NCI-H146 (cell line): ENCODE data around the gene MGAT5B.

Source experiments
- DNase-seq: peaks from one replicate; lab custom pipeline; 2025; lab: John Stamatoyannopoulos, UW

The MGAT5B gene

DNA sequence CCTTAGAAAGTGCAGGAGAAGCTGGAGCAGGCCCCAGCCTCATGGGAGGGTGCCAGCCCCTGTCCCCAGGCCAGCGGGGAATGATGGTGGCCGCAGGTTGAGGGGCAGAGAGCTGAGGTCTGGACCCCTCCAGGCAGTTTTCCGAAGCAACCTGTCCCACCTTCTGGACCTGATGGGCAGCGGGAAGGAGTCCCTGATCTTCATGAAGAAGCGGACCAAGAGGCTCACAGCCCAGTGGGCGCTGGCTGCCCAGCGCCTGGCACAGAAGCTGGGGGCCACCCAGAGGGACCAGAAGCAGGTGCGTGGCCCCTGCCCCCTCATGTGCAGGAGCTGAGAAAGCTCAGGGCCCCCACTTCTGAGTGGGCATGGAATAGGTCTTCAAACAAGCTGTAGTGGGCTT, 36.8 kb downstream of the MGAT5B start:
- DNase-seq, result no peak

- no peak for DNase-seq
Measured at GRCh38 chr17:76905836-76906235, 37.6 kb downstream of the MGAT5B start.

DNA sequence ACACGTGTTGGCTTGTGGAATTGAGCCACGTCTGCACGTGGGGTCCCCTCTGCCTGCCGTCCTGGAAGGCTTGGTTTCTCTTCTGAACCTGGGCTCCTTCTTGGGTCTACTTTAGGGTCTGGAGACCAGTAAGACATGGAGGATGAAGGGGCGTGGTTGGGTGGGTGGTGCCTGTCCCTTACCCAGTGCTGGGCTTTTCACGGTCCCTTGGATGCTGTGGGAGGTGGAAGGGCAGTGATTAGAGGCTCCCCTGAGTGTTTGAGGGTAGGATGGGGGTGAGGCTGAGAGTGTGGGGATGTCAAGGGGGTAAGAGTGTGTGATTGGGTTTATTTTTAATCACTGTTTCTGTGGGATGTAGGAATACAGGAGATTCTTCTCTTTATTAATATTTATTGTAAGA, 38.3 kb downstream of the MGAT5B start:
- DNase-seq, result no peak

DNA sequence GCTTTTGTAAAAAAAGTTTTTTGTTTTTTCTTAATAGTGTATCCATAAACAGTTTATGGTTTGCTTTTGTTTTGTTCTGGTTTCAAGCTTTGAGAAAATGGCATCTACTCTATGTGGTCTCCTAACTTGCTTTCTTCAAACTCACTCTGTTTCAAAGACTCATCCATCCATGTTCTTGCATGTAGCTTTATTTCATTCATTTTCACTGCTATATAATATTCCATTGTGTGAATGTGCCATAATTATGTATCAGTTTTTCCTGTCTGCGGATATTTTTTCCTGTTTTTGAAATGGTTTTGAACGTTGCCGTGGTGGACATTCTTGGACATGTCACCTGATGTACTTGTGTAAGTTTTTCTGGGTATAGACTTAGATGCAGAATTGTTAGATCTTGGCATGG, 39.1 kb downstream of the MGAT5B start:
- no peak for DNase-seq

GRCh38 chr17:76909971-76910760, 42.0 kb downstream of the MGAT5B start:
- DNase-seq, result no peak

DNA sequence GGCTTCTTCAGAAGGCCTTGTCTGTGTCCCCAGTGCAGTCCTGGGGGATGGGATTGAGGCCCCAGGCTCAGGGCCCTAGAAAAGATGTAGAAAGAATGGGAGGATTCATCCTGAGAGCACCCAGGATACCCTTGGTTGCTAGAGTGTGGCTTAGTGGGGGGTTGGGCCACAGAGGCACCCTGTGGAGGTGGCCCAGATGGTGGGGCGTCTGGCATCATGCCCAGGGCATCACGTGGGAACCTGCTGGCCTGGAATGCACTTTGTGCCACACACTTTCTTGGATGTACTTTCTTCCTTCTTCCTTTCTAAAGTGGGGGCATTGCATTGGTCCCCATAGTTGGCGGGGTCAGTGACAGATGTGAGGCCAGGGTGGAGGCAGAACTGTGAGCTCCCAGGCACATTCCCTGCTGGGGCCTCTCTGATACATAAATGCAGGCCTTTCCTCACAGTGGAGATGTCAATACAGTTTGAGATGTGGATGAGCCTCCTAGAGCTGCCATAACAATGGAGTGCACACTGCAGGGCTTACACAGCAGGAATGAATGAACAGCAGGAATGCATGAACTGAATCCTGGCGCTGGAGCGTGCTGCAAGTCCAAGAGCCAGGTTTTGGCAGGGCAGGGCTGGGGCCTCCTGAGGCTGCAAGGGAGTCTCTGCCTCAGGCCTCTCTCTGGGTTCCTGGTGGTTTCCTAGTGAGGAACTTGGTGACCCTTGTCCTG, 43.3 kb downstream of the MGAT5B start:
- DNase-seq, result peak; percentile 21

DNA sequence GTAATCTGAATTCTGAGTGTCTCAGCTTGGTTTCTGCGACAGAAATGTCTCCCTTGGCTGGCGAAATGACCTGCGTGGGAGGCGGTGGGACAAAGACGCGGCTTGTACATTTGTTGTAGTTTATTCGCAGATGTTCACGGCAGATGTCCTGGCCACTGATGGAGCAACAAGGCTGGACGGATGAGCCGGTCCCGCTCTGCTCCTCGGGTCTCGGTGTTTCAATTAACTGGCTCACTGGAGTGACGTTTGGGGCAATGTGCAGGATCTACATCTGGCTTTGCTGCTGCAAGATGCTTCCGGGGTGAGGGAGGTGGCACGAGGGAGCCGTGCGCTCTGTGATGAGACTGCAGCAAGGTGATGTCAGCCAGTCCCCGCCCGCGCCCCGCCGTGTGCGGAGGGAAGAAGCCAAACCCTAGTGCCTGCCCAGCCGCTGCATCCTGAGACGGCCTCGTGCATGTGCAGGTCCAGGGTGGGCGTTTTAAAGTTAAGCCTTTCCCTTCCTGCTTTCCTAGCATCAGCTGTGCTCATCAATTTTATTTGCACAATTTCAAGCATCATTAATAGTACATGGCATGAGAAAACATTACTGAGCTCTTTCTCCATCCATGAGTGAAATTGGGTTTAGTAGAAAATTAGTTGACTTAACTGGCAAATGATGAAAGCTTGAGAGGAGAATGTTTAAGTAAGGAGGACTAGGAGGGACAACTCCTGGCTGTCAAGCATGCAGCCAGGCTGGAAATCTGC, 44.4 kb downstream of the MGAT5B start:
- no peak for DNase-seq

GRCh38 chr17:76914937-76915336, 46.7 kb downstream of the MGAT5B start:
- peak; percentile 26 for DNase-seq

DNA sequence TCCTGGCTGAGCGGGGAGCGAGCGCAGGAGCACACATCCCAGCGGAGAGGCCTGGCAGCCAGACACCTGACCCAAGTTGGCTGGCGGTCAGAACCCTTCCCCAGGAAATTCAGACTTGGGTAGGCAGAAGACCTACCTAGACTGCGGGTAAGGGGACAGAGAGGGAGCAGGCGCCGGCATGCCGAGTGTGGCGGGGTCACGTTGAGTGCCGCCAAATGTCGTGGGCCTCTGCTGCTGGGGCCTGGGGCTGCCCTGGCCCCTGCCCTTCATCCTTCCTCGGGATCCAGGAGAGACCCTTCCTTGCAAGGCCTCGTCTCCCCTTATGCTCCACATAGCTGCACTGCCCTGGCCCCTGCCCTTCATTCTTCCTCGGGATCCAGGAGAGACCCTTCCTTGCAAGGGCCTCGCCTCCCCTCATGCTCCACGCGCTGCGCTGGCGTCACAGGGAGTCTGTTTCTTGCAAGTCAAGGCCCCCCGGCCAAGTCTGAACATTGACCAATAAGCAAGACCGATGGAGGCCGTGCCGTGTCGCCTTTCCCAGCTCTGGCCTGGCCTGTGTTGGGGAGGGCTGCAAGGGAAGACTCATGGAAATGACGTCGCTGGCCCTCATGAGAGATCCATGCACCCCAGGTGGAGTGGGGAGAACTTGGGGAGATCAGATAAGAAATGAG, 47.8 kb downstream of the MGAT5B start:
- DNase-seq, result no peak

GRCh38 chr17:76917829-76918228, 49.6 kb downstream of the MGAT5B start:
- DNase-seq, result no peak

DNA sequence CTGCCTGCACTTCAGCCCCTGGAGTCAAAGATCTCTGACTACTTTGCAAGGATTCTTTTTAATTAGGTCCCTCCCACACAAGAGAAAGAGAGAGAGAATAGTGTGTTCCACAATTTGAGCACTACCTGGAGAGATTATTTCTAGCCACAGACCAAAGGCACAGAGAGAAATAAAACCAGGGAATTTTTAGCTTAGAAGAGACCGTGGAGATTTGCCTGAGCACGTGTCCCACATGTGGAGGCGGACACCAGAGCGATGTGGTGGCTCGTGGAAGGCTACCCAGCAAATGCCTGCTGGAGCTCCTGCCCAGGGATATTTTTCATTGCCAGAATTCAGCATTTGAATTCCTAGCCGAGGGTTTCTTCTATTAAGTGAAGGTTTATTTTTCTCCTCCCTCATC, 50.6 kb downstream of the MGAT5B start:
- DNase-seq, result no peak

GRCh38 chr17:76920364-76921139, 52.3 kb downstream of the MGAT5B start:
- DNase-seq, result peak; percentile 75

DNA sequence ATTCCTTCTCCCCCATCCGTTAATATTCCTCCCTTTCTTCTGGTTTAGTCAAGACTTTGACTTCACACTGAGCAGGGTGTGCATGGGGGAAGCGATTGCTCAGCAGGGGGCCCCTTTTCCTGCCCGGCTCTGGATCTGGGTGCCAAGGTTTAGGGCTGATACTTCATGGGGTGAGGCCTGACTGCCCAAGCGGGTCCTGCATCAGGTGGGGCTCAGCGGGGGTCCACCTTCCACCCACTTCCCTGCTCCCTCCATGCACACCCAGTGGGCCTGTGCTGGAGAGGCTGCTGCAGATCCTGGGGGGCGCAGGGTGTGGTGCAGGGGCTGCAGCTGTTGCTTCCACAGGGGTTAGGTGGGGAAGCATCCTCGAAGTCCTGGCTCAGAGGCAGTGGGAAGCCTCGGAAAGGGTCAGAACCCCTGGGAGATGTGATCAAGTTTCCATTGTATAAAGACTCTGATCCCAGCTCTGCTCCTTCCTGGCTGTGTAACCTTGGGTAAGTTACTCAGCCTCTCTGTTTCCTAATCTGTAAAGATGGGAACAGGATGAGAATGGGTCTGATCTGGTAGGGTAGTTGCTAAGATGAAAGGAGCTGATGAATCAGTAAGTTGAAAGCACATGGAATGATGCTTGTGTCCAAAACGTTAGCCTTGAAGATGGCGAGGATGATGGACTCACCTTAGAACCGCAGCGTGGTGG, 53.3 kb downstream of the MGAT5B start:
- no peak for DNase-seq

- no peak for DNase-seq
Measured at GRCh38 chr17:76922084-76922483, 53.9 kb downstream of the MGAT5B start.

GRCh38 chr17:76922967-76923366, 54.8 kb downstream of the MGAT5B start:
- DNase-seq, result no peak

GRCh38 chr17:76923491-76923890, 55.3 kb downstream of the MGAT5B start:
- DNase-seq, result no peak

- DNase-seq, result peak; percentile 31
Measured at GRCh38 chr17:76924345-76925342, 56.4 kb downstream of the MGAT5B start.

DNA sequence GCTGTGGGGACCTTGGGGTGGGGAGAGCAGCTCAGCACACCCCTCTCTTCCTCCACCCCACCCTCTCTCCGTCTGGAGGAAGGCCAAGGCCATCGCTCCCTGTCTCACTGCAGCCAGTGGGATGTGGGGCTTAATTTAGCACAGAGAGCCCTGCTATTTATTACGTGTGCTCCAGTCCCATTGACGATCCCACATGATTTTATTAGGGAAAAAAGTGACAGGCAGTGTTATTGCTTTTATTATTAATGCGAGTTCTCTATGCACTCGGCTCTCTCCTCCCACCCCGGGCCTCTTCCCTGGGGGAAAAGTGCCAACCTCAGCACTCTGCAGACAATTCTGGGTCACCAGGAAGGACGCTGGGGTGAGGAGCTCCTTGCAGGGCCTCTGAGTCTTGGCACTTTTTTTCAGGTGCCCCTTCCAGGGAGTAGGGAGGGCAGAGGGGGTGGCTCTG, 57.3 kb downstream of the MGAT5B start:
- DNase-seq, result no peak

- no peak for DNase-seq
Measured at GRCh38 chr17:76926237-76926866, 58.1 kb downstream of the MGAT5B start.
